NCI-H82 treated with DMSO at 0.1 percent for 48 hours (cell line): Measurements from ENCODE around the gene EIF2B1.

ENCODE experiments used
- DNase-seq: peaks from one replicate; lab custom pipeline; 2025; ENCODE audit not compliant: unreplicated experiment; lab: John Stamatoyannopoulos, UW

The EIF2B1 gene

DNA sequence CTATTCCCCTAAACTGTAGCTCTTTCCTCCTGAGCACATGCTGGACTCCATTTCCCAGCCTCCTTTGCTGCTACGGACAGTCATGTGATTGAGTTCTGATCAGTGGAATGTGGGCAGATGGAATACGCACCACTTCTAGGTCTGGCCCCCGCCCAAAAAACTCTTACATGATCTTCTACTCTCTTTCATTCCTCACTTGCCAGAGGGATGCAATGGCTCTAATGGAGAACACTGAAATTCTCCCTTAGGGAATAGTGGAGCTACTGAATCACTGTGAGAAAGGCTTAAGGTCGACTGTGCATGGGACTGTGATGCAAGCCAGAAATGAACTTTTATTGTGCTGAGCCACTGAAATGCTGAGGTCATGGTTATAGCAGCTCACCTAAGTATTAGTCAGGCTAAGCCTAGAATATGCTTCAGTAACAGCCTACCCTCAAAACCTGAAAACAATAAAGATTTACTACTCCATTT lies 62.1 kb downstream of the EIF2B1 start:
- peak; percentile 52 for DNase-seq
